HFFc6 (cell line): ENCODE data around the gene CLCNKB. TPM values are rescaled to one million over a fixed set of nuclear protein-coding genes. Genes with fewer than 3 reads are reported as not detected.
"Not testable (repeated sequence)": the region's sequence is repeated elsewhere in the genome, so short reads cannot be mapped to it uniquely, and the experiment has no call there.

Experiments used
- DNase-seq: peaks from one replicate; pipeline ENCODE4 v3.0.0-alpha.2; 2018
- H3K27ac Mint-ChIP-seq: 2 replicates; pipeline ENCODE4 v1.8.0; 2020; ENCODE audit warnings: mild to moderate bottlenecking, mixed read lengths
- H3K27me3 Mint-ChIP-seq: 2 replicates; pipeline ENCODE4 v1.8.0; 2021; ENCODE audit warnings: mild to moderate bottlenecking, moderate library complexity, mixed read lengths; ENCODE audit not compliant: insufficient read depth
- H3K36me3 Mint-ChIP-seq: 2 replicates; pipeline ENCODE4 v1.8.0; 2021; ENCODE audit warnings: low read depth, mixed read lengths
- H3K4me1 Mint-ChIP-seq: 2 replicates; pipeline ENCODE4 v1.8.0; 2020; ENCODE audit warnings: low read depth, mixed read lengths
- H3K4me3 Mint-ChIP-seq: 2 replicates; pipeline ENCODE4 v1.8.0; 2020; ENCODE audit warnings: mild to moderate bottlenecking, moderate library complexity, mixed read lengths
- H3K9me3 Mint-ChIP-seq: 2 replicates; pipeline ENCODE4 v1.8.0; 2020; ENCODE audit warnings: mild to moderate bottlenecking, mixed read lengths
- total RNA-seq, 6 experiments: library from RNA; stranded (reverse); fragmentation: NEBNext Ultra II Directional; extraction: Animal tissue kit (Norgen Biotek cat#: 25700); gene quantifications; 2 replicates in 1 of 6; 3 replicates in 5 of 6; pipeline ENCODE4 v1.2.3, GENCODE V29; 2021
- TF ChIP-seq, protein P1 (sequence below): fragments of 200-600 bp; sonication (generic); IDR thresholded peaks from 2 replicates; pipeline ENCODE4 v1.5.0; 2021; ENCODE audit warnings: antibody characterized with exemption, mild to moderate bottlenecking

The CLCNKB gene
- total RNA-seq, 6 experiments from 2014 or later, result 0.10 to 0.14 TPM; not detected in 4

DNA sequence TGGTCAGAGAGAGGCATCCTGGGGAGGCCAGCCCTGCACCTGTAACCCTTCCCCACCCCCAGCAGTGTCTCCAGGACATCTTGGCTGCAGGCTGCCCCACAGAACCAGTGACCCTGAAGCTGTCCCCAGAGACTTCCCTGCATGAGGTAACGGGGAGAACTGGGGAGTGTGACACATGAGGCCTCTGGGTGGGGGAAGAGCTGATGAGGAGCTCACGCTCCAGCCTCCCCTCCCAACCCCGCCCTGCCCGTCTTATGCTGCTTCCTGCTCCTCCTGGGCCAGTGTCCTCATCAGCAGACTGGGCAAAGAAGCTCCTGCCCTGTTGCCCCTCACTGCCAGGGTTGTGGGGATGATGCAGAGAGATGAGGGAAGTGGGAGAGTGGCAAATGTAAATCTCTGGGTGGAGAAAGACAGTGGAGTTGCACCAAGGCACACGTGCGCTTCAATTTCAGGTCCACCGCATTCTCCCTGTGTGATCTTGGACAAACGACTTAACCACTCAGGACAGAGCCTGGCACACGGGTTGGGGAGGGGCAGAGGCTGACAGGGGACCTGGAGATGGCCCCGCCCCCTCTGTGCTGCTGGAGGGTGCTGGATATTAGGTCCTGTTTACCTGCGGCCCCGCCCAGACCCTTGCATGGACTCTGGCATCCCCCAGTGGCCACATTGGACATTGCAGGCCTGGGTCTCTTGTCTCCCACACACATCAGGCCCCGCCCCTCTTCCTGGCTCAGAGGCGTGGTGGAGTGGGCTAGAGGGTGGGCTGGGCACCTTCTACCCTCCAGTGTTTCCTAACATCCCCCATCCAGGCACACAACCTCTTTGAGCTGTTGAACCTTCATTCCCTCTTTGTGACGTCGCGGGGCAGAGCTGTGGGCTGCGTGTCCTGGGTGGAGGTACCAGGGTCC is 12.3 kb downstream of the CLCNKB start:
- Mint-ChIP-seq H3K36me3 (no peaks in the 10 kb centered on the region), H3K9me3 (no peaks in the 10 kb centered on the region), H3K27me3 (peaks cover 14% of the 10 kb centered on the region), H3K4me3 (no peak overlapping the region), H3K27ac (no peak overlapping the region), H3K4me1 (peaks cover 5% of the 10 kb centered on the region; the same call in 1 of the 2 replicates)
- TF ChIP-seq, protein P1, sequence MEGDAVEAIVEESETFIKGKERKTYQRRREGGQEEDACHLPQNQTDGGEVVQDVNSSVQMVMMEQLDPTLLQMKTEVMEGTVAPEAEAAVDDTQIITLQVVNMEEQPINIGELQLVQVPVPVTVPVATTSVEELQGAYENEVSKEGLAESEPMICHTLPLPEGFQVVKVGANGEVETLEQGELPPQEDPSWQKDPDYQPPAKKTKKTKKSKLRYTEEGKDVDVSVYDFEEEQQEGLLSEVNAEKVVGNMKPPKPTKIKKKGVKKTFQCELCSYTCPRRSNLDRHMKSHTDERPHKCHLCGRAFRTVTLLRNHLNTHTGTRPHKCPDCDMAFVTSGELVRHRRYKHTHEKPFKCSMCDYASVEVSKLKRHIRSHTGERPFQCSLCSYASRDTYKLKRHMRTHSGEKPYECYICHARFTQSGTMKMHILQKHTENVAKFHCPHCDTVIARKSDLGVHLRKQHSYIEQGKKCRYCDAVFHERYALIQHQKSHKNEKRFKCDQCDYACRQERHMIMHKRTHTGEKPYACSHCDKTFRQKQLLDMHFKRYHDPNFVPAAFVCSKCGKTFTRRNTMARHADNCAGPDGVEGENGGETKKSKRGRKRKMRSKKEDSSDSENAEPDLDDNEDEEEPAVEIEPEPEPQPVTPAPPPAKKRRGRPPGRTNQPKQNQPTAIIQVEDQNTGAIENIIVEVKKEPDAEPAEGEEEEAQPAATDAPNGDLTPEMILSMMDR, result peak; percentile 93
- peak; percentile 62 for DNase-seq

DNA sequence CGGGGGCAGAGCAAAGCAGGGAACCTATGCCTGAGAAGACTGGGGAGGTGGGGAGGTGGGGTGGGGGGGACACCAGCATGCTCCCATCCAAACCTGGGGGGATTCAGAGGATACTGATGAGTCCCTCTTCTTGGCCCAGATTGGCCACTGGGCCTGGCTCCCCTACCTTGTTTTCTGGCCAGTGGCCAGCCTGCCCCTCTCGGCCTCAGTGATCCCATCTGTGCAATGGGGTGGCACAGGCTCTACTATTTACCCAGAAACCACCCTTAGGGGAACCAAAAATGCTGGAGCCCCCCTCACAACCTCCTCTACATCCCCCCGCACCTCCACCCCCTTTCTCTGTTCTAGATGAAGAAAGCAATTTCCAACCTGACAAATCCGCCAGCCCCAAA is 12.9 kb downstream of the CLCNKB start:
- not testable (repeated sequence) for H3K9me3 Mint-ChIP-seq, H3K27ac Mint-ChIP-seq, DNase-seq, H3K4me1 Mint-ChIP-seq, H3K4me3 Mint-ChIP-seq, H3K36me3 Mint-ChIP-seq
- peaks cover 12% of the 10 kb centered on the region for H3K27me3 Mint-ChIP-seq

DNA sequence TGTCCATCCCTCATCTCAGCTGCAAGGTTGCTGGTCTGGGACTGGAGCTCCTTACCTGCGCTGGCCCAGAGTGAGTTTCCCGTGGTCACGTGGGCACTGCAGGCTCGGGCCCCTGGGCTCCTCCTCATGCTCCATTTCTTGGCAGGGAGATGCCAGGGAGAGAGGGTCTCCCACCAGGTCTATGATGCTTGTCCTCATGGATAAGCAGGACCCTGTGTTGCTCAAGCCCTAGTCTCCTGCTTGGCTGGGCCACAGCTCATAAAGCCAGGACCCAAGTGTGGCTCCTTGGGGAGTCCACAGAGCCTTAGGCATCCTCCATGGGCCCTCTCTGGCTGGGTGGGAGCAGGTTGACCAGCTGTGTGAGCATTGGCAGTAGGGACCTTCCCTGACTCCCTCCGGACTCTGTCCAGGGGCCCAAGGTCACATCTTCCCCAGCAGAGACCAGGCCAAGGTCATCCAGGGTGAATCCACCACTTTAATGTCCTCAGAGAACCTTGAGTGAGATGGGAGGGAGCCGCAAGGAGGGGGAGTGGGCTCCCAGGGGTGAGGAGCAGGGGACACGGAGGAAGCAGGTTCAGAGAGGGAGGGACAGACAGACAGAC is 13.8 kb downstream of the CLCNKB start:
- not testable (repeated sequence) for H3K36me3 Mint-ChIP-seq, DNase-seq, H3K4me3 Mint-ChIP-seq, H3K4me1 Mint-ChIP-seq, H3K27me3 Mint-ChIP-seq, H3K9me3 Mint-ChIP-seq, H3K27ac Mint-ChIP-seq

DNA sequence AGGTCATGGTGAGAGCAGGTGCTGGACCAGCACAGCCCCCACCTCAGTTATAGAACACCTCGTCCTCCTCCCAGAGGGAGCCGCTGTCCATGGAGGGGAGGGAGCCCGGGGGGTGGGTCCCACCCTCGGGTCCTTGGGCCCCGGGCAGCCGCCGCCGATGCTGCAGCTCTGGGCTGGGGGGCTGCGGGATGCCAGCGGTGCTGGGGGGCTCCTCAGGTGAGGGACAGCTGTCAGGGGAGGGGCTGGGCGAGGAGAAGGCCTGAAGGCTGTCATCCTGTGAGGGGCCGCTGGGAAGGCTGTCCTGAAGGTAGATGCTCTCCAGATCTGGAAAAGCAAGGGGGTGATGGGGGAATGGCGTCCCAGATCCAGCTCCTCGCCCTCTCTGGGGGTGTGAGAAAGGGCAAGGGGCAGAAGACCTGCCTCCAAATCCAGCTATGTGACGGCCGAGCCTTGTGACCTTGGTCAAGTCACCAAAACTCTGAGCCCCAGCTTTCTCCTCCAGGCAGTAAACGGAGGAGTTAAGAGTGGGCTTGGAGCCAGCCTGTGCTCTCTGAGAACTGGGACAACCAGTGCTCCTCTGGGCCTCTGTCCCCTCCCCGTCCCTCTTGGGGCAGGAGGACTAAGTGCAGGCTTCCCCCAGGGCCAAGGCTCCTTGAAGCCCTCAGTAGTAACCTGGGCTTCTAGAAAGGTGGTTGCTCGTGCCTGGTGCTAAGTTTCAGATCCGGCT is 15.0 kb downstream of the CLCNKB start:
- DNase-seq, H3K4me1 Mint-ChIP-seq, H3K9me3 Mint-ChIP-seq, H3K27ac Mint-ChIP-seq, H3K4me3 Mint-ChIP-seq, H3K27me3 Mint-ChIP-seq, H3K36me3 Mint-ChIP-seq: not testable (repeated sequence)

DNA sequence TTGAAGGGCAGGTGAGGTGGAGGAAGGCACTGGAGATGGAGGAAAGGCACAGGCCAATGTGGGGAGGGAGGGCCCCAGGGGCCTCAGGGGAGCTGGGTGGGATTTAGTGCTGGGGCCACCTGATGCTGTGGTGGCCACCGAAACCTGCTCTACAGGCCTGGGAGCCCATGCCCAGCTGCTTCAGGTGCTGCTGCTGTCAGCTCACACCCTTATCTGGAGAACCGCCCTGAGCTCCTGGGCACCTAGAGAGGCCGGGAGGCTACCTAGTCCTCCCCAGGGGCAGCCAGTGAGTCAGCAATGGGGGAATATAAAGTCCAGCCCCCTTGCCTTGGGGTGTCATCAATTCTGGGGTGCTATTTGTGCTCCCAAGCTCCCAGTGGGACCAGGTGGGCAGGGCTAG is 17.7 kb downstream of the CLCNKB start:
- TF ChIP-seq, protein P1, result no peak
- Mint-ChIP-seq H3K27ac (no peak overlapping the region), H3K4me3 (no peak overlapping the region), H3K36me3 (no peaks in the 10 kb centered on the region), H3K9me3 (no peaks in the 10 kb centered on the region), H3K4me1 (peaks cover 4% of the 10 kb centered on the region; the same call in 1 of the 2 replicates), H3K27me3 (peaks cover 17% of the 10 kb centered on the region)
- no peak for DNase-seq

DNA sequence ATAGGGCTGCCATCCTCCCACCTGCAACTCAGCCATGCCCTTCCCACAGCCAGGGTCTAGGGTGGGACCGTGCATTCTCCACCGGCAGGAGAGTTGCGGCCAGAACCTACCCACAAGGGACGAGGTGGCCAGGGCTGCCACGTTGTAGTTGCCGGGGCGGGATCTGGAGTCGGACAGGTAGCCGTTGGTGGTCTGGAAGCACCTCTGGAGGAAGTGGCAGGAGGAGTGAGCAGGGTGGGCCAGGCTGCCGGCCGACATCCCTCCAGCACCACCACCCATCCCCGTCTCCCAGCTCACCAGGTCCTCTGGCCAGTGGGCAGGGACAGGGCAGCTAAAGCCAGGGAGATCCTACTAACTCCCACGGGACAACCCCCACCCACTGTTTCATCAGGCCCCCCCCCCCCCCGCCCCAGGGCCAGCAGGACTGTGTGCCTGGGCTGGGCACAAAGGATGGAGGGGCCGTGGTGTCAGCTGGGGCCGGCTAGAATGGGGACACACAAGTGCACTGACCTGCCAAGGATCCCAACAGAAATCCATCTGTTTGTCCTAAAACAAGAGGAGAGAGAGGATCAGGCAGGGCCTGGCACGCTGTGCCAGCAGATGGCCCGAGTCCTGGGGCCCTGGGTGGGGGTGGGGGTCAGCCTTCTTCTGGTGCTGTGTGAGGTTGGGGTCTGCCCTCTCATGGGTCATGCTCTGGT is 18.6 kb downstream of the CLCNKB start:
- not testable (repeated sequence) for H3K4me1 Mint-ChIP-seq, H3K4me3 Mint-ChIP-seq, DNase-seq, H3K27ac Mint-ChIP-seq, H3K9me3 Mint-ChIP-seq, H3K36me3 Mint-ChIP-seq
- H3K27me3 Mint-ChIP-seq, result peaks cover 17% of the 10 kb centered on the region

DNA sequence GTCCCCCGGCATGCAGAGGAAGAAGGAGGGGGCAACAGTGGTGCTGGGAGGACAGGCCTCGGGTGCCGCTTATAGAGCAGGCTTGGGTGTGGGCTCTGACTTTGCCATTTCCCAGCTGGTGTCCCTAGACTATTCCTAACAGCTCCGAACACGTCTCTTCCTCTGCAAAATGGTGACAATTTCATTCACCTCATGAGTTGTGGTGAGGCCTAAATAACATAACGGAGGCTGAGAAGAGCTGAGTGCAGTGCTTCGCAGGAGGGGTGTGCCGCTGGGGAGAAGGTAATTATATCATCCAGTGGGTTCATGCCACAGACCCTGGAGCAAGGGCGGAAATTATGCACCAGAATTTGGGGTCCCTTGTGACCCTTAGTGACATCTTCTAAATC is 19.1 kb downstream of the CLCNKB start:
- not testable (repeated sequence) for H3K9me3 Mint-ChIP-seq, H3K4me3 Mint-ChIP-seq, H3K36me3 Mint-ChIP-seq, H3K27ac Mint-ChIP-seq, DNase-seq, H3K4me1 Mint-ChIP-seq
- H3K27me3 Mint-ChIP-seq, result peaks cover 17% of the 10 kb centered on the region
